Parietal lobe (tissue), 1 donor: ENCODE measurements around the gene CBX4. TPM values are rescaled to one million over a fixed set of nuclear protein-coding genes. Genes with fewer than 3 reads are reported as not detected.

ENCODE experiments used
- total RNA-seq: library from RNA; depleted of rRNA; stranded (reverse); fragments of >200 nt; gene quantifications from one replicate; pipeline ENCODE4 v1.2.3, GENCODE V29; 2014

Gene CBX4
- 20.7 TPM for total RNA-seq

GRCh38 chr17:79839356-79840268 lies at the start of gene CBX4:
CBX4 (minus strand) TSS chr17:79839440; CDS start chr17:79839251, 189 bp downstream.

DNA sequence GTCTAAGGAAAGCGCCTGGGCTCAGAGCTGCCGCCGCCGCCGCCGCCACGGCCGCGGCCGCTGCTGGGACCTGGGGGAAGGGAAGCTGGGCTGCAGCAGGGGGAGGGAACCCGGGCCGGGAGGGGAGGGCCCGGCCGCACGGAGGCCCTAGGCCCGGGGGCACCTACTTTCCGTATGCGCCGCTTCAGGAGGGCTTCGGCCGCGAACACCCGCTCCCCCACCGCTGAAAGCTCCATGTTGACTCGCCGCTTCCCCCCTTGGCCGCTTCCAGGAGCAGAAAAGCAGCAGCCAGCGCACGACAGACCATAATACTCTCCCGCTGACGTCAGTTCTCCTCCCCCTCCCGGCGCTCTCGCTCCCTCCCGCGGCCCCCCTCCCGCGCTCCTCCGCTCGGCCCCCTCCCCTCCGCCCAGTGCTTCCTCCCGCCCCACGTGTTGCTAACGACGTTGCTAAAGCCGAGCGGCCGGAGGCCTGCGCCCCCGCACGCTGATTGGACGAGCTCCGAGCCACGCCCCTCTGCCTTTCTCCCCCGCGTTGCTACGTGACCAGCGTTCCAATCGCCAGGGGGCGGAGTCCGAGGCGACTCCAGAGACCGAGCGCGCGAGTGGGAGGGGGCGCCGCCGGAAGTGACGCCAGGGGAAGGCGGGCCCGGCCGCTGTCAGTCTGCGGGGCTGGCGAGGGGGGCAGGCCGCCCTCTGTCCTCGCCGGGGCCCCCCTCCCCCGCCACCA lies 42.3 kb downstream of the CBX4 start, which contains the start of gene CBX8:
Gene CBX8 (minus strand): TSS at position 315 of the 729 bp plus-strand sequence. CDS start 79 bp downstream, at position 236.

Other genes with a start within 250 kb of the CBX4 start
- 14.1 TPM for gene RBFOX3, start 228.4 kb downstream of the CBX4 start, total RNA-seq
- gene ENPP7, start 108.5 kb downstream of the CBX4 start, total RNA-seq: not detected
- 18.2 TPM for gene CBX2, start 61.3 kb downstream of the CBX4 start, total RNA-seq
- gene CBX8, start 42.4 kb downstream of the CBX4 start, total RNA-seq: 5.9 TPM
- gene TBC1D16, start 196.4 kb upstream of the CBX4 start, total RNA-seq: 41.3 TPM
- 12.2 TPM for gene CCDC40, start 197.2 kb upstream of the CBX4 start, total RNA-seq